Upper lobe of right lung (tissue), 1 donor: ENCODE data around the gene GLB1L2. TPM values are rescaled to one million over a fixed set of nuclear protein-coding genes. Genes with fewer than 3 reads are reported as not detected.

Experiments used
- ATAC-seq: fragments of 200-7000 bp; cut with Tn5 transposase; one replicate; pipeline ENCODE4 v1.9.1; 2020; ENCODE audit warnings: mild to moderate bottlenecking, moderate library complexity
- DNase-seq: peaks from one replicate; pipeline ENCODE4 v3.0.0-alpha.2; 2020
- H3K27ac ChIP-seq: fragments of 200-600 bp; one replicate; pipeline ENCODE4 v1.8.0; 2022
- H3K27me3 ChIP-seq: fragments of 200-600 bp; one replicate; pipeline ENCODE4 v1.8.0; 2022; ENCODE audit warnings: mild to moderate bottlenecking
- H3K36me3 ChIP-seq: fragments of 200-600 bp; one replicate; pipeline ENCODE4 v1.8.0; 2022
- H3K4me1 ChIP-seq: fragments of 200-600 bp; one replicate; pipeline ENCODE4 v1.8.0; 2022
- H3K4me3 ChIP-seq: fragments of 200-600 bp; one replicate; pipeline ENCODE4 v1.8.0; 2022; ENCODE audit warnings: mild to moderate bottlenecking
- H3K9me3 ChIP-seq: fragments of 200-600 bp; one replicate; pipeline ENCODE4 v1.8.0; 2022
- CTCF ChIP-seq: fragments of 200-600 bp; IDR thresholded peaks from one replicate; pipeline ENCODE4 v1.8.0; 2022; ENCODE audit warnings: antibody characterized with exemption
- intact Hi-C: fragments of 100-400 bp; cut with DNase I; formaldehyde crosslinking; loops from one replicate; pipeline ENCODE4 v1.11.0; 2022
- total RNA-seq: library from RNA; stranded (reverse); fragmentation: NEBNext Ultra II Directional; extraction: Animal tissue kit (Norgen Biotek cat#: 25700); gene quantifications from one replicate; pipeline ENCODE4 v1.2.1, GENCODE V29; 2021
- donor health status: DM: no; HTN: yes; CAD: no; lungs with severe emphysema.

The GLB1L2 gene
- total RNA-seq, 1 donor from 2014 or later: 4.9 TPM

GRCh38 chr11:134405841-134406240 lies 74.1 kb downstream of the GLB1L2 start:
- intact Hi-C loops: no loop called here
- H3K27ac ChIP-seq: no peak overlapping the region
- H3K36me3 ChIP-seq: no peaks in the 10 kb centered on the region
- TF ChIP-seq CTCF: no peak
- no peaks in the 10 kb centered on the region for H3K9me3 ChIP-seq
- peak; percentile 5 for ATAC-seq
- H3K4me1 ChIP-seq: no peaks in the 10 kb centered on the region
- H3K4me3 ChIP-seq: no peak overlapping the region
- peaks cover 42% of the 10 kb centered on the region for H3K27me3 ChIP-seq
- no peak for DNase-seq

GRCh38 chr11:134406264-134407185 lies 74.7 kb downstream of the GLB1L2 start:
- Histone ChIP-seq H3K36me3 (no peaks in the 10 kb centered on the region), H3K4me3 (no peak overlapping the region), H3K27ac (no peak overlapping the region), H3K9me3 (no peaks in the 10 kb centered on the region), H3K4me1 (peaks cover 6% of the 10 kb centered on the region), H3K27me3 (peaks cover 48% of the 10 kb centered on the region)
- no peak for TF ChIP-seq CTCF
- intact Hi-C loops: no loop called here
- DNase-seq (no peak), ATAC-seq (no peak)

GRCh38 chr11:134407321-134407828 lies 75.6 kb downstream of the GLB1L2 start:
- no peak for ATAC-seq
- peaks cover 46% of the 10 kb centered on the region for H3K27me3 ChIP-seq
- TF ChIP-seq CTCF: no peak

GRCh38 chr11:134407923-134408322 lies 76.1 kb downstream of the GLB1L2 start:
- H3K27ac ChIP-seq: no peak overlapping the region
- DNase-seq (no peak), ATAC-seq (no peak)
- H3K36me3 ChIP-seq: no peaks in the 10 kb centered on the region
- intact Hi-C loops: no loop called here
- H3K9me3 ChIP-seq: no peaks in the 10 kb centered on the region
- H3K27me3 ChIP-seq: peaks cover 51% of the 10 kb centered on the region
- no peak for TF ChIP-seq CTCF
- H3K4me1 ChIP-seq: peaks cover 7% of the 10 kb centered on the region
- H3K4me3 ChIP-seq: no peak overlapping the region

More at GRCh38 chr11:134407321-134407828, 75.6 kb downstream of the GLB1L2 start:
- H3K4me1 ChIP-seq: peaks cover 7% of the 10 kb centered on the region
- H3K4me3 ChIP-seq: no peak overlapping the region
- intact Hi-C loops: no loop called here
- no peaks in the 10 kb centered on the region for H3K9me3 ChIP-seq
- no peaks in the 10 kb centered on the region for H3K36me3 ChIP-seq
- no peak overlapping the region for H3K27ac ChIP-seq
- DNase-seq: no peak

- H3K27me3 ChIP-seq: peaks cover 63% of the 10 kb centered on the region
- intact Hi-C loops: no loop called here
These were observed 78.0 kb downstream of the GLB1L2 start for GRCh38 chr11:134409552-134410429.

More at GRCh38 chr11:134409552-134410429, 78.0 kb downstream of the GLB1L2 start:
- peaks cover 7% of the 10 kb centered on the region for H3K4me1 ChIP-seq
- H3K36me3 ChIP-seq: no peaks in the 10 kb centered on the region
- no peak for TF ChIP-seq CTCF
- no peak overlapping the region for H3K4me3 ChIP-seq
- no peak for ATAC-seq
- no peaks in the 10 kb centered on the region for H3K9me3 ChIP-seq
- DNase-seq: no peak
- H3K27ac ChIP-seq: no peak overlapping the region
